Gastroesophageal sphincter (tissue), 4 donors: ENCODE results near the gene DIRAS2. TPM values are rescaled to one million over a fixed set of nuclear protein-coding genes. Genes with fewer than 3 reads are reported as not detected.

Experiments
- ATAC-seq: fragments of 150-250 bp; one replicate; pipeline ENCODE4 v1.9.1; 2016; ENCODE audit warnings: mild to moderate bottlenecking, moderate library complexity
- H3K27ac ChIP-seq, 4 donors: fragments of 200-600 bp; sonication (generic) in 3 of 4; 1 replicate in 3 of 4; 2 replicates in 1 of 4; pipeline ENCODE4 v1.5.1; 2016 to 2019
- H3K27me3 ChIP-seq: fragments of 200-600 bp; sonication (generic); one replicate; pipeline ENCODE4 v1.5.1; 2019
- H3K36me3 ChIP-seq, 2 donors: fragments of 200-600 bp; sonication (generic); one replicate each; pipeline ENCODE4 v1.5.1; 2019; ENCODE audit warnings: control low read depth in 1 of 2
- H3K4me1 ChIP-seq, 3 donors: fragments of 200-600 bp; sonication (generic); 1 replicate in 2 of 3; 2 replicates in 1 of 3; pipeline ENCODE4 v1.5.1; 2016 to 2019; ENCODE audit warnings: control low read depth in 2 of 3
- H3K4me3 ChIP-seq, 2 donors: fragments of 200-600 bp; sonication (generic); one replicate each; pipeline ENCODE4 v1.5.1; 2019; ENCODE audit warnings: mild to moderate bottlenecking in 1 of 2, moderate library complexity in 1 of 2
- H3K9me3 ChIP-seq, 3 donors: fragments of 200-600 bp; sonication (generic); one replicate each; pipeline ENCODE4 v1.5.1; 2017 to 2019; ENCODE audit warnings: control low read depth in 2 of 3
- EP300 ChIP-seq: sonication (generic); formaldehyde crosslinking; IDR thresholded peaks from one replicate; pipeline ENCODE4 v1.6.1; 2017; ENCODE audit warnings: antibody characterized with exemption, mild to moderate bottlenecking
- POLR2A ChIP-seq, 2 donors: fragments of 450-650 bp; IDR thresholded peaks; one replicate each; pipeline ENCODE4 v1.6.1; 2017; ENCODE audit warnings: antibody characterized with exemption in 2 of 2, mild to moderate bottlenecking in 2 of 2, moderate library complexity in 1 of 2
- POLR2AphosphoS5 ChIP-seq: sonication (generic); formaldehyde crosslinking; IDR thresholded peaks from one replicate; pipeline ENCODE4 v1.6.1; 2017; ENCODE audit warnings: antibody characterized with exemption
- WGBS, 2 donors: methylation state at CpG; one replicate each; pipeline ENCODE4 v1.1.5; 2018; ENCODE audit warnings: low coverage in 1 of 2; 5-methylcytosine and 5-hydroxymethylcytosine counted together
- total RNA-seq, 4 donors: library from RNA; depleted of rRNA; stranded (reverse); fragments of >200 nt; gene quantifications; one replicate each; pipeline ENCODE4 v1.1.0, GENCODE V29; 2016
- TF ChIP-seq, protein P1 (sequence below), 4 experiments: fragments of 200-600 bp in 2 of 4; fragments of 450-650 bp in 2 of 4; sonication (generic) in 1 of 4; IDR thresholded peaks; one replicate each; pipeline ENCODE4 v1.5.1; 2017 to 2019; ENCODE audit warnings: antibody characterized with exemption in 4 of 4, mild to moderate bottlenecking in 2 of 4, moderate library complexity in 2 of 4

Gene DIRAS2
- total RNA-seq, 4 donors from 2014 or later, result not detected

DNA sequence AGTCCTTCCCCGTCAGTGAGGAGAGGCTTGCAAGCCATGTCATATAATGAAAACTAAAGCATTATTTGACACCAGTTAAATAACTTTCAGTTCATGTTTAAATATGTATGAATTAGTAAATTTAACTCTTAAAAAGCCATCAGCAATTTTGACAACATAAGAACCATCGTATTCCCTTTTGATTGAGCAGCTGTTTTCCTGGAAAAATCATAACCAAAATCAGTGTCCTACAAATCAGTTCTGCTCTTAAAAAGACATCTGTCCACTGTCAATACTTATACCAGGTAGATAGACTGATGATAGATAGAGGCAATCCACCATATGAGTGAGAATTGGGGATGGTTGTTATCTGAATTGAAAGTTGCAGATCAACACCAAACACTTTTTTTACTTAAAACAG lies 2.3 kb downstream of the DIRAS2 start:
- H3K27ac ChIP-seq, result no peak overlapping the region
- no peak for ATAC-seq
- no peak for TF ChIP-seq EP300
- TF ChIP-seq POLR2AphosphoS5, result no peak
- TF ChIP-seq POLR2A (IDR thresholded peaks at IDR 0.05), result no peak
- no peak overlapping the region for H3K4me3 ChIP-seq
- peaks cover 42% of the 10 kb centered on the region for H3K27me3 ChIP-seq
- peaks cover 0 to 16% (median 7%) of the 10 kb centered on the region in 3 donors for H3K4me1 ChIP-seq
- H3K9me3 ChIP-seq, result no peaks in the 10 kb centered on the region
- 65 to 71% methylated on average over 2 of the region's 2 CpGs for WGBS, 2 donors
- no peaks in the 10 kb centered on the region for H3K36me3 ChIP-seq

DNA sequence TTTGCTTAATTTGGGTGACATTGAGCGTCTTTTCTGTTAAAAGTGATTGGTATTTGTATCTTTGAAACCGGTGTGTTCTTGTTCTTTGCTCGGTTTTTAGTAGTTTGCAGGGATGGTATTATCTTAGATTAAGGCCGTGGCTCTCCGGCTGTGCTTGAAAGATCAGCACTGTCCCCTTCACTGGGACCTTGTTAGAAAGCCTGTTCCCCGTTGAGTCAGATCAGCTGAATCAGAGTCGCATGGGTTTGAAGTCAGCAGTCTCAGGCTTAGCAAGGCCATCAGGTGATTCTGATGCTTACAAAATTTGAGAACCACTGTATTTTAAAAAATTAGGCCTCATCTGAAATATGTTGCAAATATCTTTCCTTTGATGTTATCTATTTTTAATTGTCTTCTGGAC lies 5.0 kb downstream of the DIRAS2 start:
- WGBS, 2 donors, result 92 to 93% methylated on average over 6 to 7 of the region's 7 CpGs

DNA sequence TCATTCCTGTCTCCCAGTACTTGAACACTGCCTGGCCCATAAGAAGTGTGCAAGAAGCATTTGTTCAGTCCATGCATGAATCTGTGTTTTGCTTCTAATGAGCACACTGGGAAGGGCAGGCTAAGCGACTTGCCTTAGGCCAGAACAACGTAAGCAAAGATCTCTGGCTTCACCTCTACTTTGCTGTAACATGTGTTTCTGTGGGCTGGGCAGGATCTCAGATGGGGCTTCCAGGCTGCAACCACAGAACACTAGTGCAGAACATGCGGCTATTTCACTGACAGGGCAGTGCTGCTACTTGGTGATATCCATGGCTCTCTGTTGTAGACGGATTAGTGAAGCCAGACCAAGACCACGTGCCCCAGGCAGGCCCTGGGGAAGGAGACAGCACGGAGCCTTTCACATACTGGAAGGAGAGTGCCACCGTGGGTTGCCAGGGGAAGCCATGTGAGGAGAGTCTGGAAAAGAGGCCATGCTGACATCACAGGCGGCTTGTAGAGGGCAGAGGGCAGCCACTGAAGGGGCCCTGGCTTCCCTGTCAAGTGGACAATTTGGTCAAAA lies 9.9 kb downstream of the DIRAS2 start:
- H3K36me3 ChIP-seq, result no peaks in the 10 kb centered on the region
- no peak overlapping the region for H3K27ac ChIP-seq
- no peaks in the 10 kb centered on the region for H3K4me1 ChIP-seq
- 77 to 90% methylated on average over 2 to 3 of the region's 8 CpGs for WGBS, 2 donors
- TF ChIP-seq, protein P1, sequence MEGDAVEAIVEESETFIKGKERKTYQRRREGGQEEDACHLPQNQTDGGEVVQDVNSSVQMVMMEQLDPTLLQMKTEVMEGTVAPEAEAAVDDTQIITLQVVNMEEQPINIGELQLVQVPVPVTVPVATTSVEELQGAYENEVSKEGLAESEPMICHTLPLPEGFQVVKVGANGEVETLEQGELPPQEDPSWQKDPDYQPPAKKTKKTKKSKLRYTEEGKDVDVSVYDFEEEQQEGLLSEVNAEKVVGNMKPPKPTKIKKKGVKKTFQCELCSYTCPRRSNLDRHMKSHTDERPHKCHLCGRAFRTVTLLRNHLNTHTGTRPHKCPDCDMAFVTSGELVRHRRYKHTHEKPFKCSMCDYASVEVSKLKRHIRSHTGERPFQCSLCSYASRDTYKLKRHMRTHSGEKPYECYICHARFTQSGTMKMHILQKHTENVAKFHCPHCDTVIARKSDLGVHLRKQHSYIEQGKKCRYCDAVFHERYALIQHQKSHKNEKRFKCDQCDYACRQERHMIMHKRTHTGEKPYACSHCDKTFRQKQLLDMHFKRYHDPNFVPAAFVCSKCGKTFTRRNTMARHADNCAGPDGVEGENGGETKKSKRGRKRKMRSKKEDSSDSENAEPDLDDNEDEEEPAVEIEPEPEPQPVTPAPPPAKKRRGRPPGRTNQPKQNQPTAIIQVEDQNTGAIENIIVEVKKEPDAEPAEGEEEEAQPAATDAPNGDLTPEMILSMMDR (IDR thresholded peaks at IDR 0.05), result no peak
- no peak for TF ChIP-seq POLR2AphosphoS5
- TF ChIP-seq POLR2A (IDR thresholded peaks at IDR 0.05), result no peak
- TF ChIP-seq EP300, result no peak
- no peak for ATAC-seq
- peaks cover 16% of the 10 kb centered on the region for H3K27me3 ChIP-seq
- H3K9me3 ChIP-seq, result no peaks in the 10 kb centered on the region
- H3K4me3 ChIP-seq, result no peak overlapping the region

More for the DNA sequence above, 5.0 kb downstream of the DIRAS2 start:
- Histone ChIP-seq H3K4me1 (peaks cover 0 to 9% (median 3%) of the 10 kb centered on the region in 3 donors), H3K9me3 (no peaks in the 10 kb centered on the region), H3K36me3 (no peaks in the 10 kb centered on the region), H3K27ac (no peak overlapping the region), H3K27me3 (peaks cover 17% of the 10 kb centered on the region), H3K4me3 (no peak overlapping the region)
- TF ChIP-seq, protein P1 (IDR thresholded peaks at IDR 0.05), result no peak
- no peak for TF ChIP-seq EP300
- TF ChIP-seq POLR2A (IDR thresholded peaks at IDR 0.05), result no peak
- TF ChIP-seq POLR2AphosphoS5, result no peak
- ATAC-seq, result no peak

DNA sequence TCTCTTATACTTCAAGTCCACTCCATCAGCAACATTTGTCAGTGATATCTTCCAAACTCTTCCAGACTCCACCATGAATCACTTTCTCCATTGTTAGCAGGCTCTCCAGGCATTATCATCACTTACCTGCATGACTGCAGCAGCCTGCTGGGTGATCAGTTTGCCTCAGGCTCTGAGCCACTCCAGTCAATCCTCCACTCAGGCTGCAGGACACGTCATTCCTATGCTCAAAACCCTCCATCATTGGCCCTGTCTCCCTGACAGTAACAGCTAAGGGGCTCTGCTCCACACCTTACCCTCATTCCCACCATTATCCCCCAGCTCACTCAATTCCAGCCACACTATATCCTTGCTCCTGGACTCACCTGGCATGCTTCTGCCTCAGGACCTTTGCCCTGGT lies 10.7 kb downstream of the DIRAS2 start:
- Histone ChIP-seq H3K4me1 (no peaks in the 10 kb centered on the region), H3K36me3 (no peaks in the 10 kb centered on the region), H3K9me3 (no peaks in the 10 kb centered on the region), H3K27ac (no peak overlapping the region), H3K4me3 (no peak overlapping the region), H3K27me3 (peaks cover 16% of the 10 kb centered on the region)
- TF ChIP-seq, protein P1 (IDR thresholded peaks at IDR 0.05), result no peak
- no peak for TF ChIP-seq EP300
- no peak for TF ChIP-seq POLR2A (IDR thresholded peaks at IDR 0.05)
- no peak for TF ChIP-seq POLR2AphosphoS5
- ATAC-seq, result no peak
- 86% methylated on average over 1 of the region's 1 CpG; no CpG with 5 or more reads in 1 of the 2 donors for WGBS, 2 donors

DNA sequence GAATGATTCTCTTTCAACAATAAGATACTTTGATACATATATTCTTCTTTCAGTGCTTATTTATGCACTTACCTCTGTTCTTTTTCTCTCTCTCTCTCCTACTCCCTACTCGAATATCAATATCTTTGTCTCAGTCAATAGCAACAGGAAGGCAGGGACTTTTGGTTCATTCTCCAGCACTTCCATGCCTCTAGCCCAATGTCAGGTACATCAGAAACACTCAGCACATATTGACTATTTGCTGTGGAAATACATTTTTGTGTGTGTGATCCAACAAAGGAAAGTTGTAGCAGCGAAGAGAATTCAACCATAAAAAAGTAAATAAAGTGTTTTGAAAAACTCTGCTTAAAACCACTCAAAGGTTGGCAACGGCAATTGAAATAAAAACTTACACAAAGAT lies 12.6 kb downstream of the DIRAS2 start:
- no peak for ATAC-seq
- H3K4me3 ChIP-seq, result no peak overlapping the region
- TF ChIP-seq EP300 (no peak), POLR2AphosphoS5 (no peak)
- TF ChIP-seq, protein P1 (IDR thresholded peaks at IDR 0.05), result no peak
- H3K9me3 ChIP-seq, result no peaks in the 10 kb centered on the region
- H3K4me1 ChIP-seq, result no peaks in the 10 kb centered on the region
- 62 to 86% methylated on average over 3 of the region's 3 CpGs for WGBS, 2 donors
- H3K27ac ChIP-seq, result no peak overlapping the region
- peaks cover 16% of the 10 kb centered on the region for H3K27me3 ChIP-seq
- no peaks in the 10 kb centered on the region for H3K36me3 ChIP-seq
